ACC112 (cell line): ENCODE measurements around the gene GRIP1.

Experiments used
- H2AFZ ChIP-seq: fragments of 200-600 bp; sonication (generic); one replicate; pipeline ENCODE4 v1.6.0; 2017; ENCODE audit warnings: antibody characterized with exemption, low read length; ENCODE audit not compliant: unreplicated experiment
- H3K27ac ChIP-seq: fragments of 200-600 bp; sonication (generic); 2 replicates; pipeline ENCODE4 v1.5.1; 2014; ENCODE audit warnings: low read depth, mild to moderate bottlenecking, antibody characterized with exemption, low read length, moderate library complexity
- H3K27me3 ChIP-seq: fragments of 200-600 bp; sonication (generic); 2 replicates; pipeline ENCODE4 v1.6.1; 2014; ENCODE audit warnings: mild to moderate bottlenecking, antibody characterized with exemption, low read length, moderate library complexity, mixed read lengths; ENCODE audit not compliant: insufficient read depth
- H3K36me3 ChIP-seq: fragments of 200-600 bp; sonication (generic); 2 replicates; pipeline ENCODE4 v1.6.1; 2016; ENCODE audit warnings: mild to moderate bottlenecking, antibody characterized with exemption, low read length, moderate library complexity, mixed read lengths; ENCODE audit not compliant: insufficient read depth
- H3K4me1 ChIP-seq: fragments of 200-600 bp; sonication (generic); one replicate; pipeline ENCODE4 v1.6.1; 2016; ENCODE audit warnings: low read length, mixed read lengths; ENCODE audit not compliant: insufficient read depth, unreplicated experiment, control insufficient read depth
- H3K4me3 ChIP-seq: fragments of 200-600 bp; sonication (generic); 2 replicates; pipeline ENCODE4 v1.5.1; 2014; ENCODE audit warnings: mild to moderate bottlenecking, low read depth, low read length
- H3K79me2 ChIP-seq: fragments of 200-600 bp; sonication (generic); one replicate; pipeline ENCODE4 v1.6.0; 2016; ENCODE audit warnings: low read length; ENCODE audit not compliant: control insufficient read depth, unreplicated experiment, insufficient read depth

The GRIP1 gene

GRCh38 chr12:66335746-66336145 is 343.1 kb downstream of the GRIP1 start:
- no peaks in the 10 kb centered on the region for H3K79me2 ChIP-seq
- no peaks in the 10 kb centered on the region for H3K36me3 ChIP-seq
- H3K27ac ChIP-seq: no peak overlapping the region
- no peaks in the 10 kb centered on the region for H3K27me3 ChIP-seq
- no peak overlapping the region for H3K4me3 ChIP-seq
- no peaks in the 10 kb centered on the region for H3K4me1 ChIP-seq
- no peak overlapping the region for H2AFZ ChIP-seq

GRCh38 chr12:66331814-66332213 is 347.1 kb downstream of the GRIP1 start:
- Histone ChIP-seq H3K79me2 (no peaks in the 10 kb centered on the region), H3K36me3 (no peaks in the 10 kb centered on the region), H3K27me3 (no peaks in the 10 kb centered on the region), H3K4me3 (no peak overlapping the region), H3K4me1 (no peaks in the 10 kb centered on the region), H3K27ac (no peak overlapping the region), H2AFZ (no peak overlapping the region)

- no peaks in the 10 kb centered on the region for H3K36me3 ChIP-seq
- H3K27me3 ChIP-seq: no peaks in the 10 kb centered on the region
- H3K4me1 ChIP-seq: no peaks in the 10 kb centered on the region
- no peak overlapping the region for H3K4me3 ChIP-seq
- H3K79me2 ChIP-seq: no peaks in the 10 kb centered on the region
- no peak overlapping the region for H2AFZ ChIP-seq
- no peak overlapping the region for H3K27ac ChIP-seq
Observed at GRCh38 chr12:66331016-66331415, 347.9 kb downstream of the GRIP1 start.

- Histone ChIP-seq H3K36me3 (no peaks in the 10 kb centered on the region), H3K27ac (no peak overlapping the region), H3K4me3 (no peak overlapping the region), H2AFZ (no peak overlapping the region), H3K79me2 (no peaks in the 10 kb centered on the region), H3K4me1 (no peaks in the 10 kb centered on the region), H3K27me3 (no peaks in the 10 kb centered on the region)
Observed at GRCh38 chr12:66329941-66330340, 348.9 kb downstream of the GRIP1 start.

GRCh38 chr12:66323017-66323416 is 355.9 kb downstream of the GRIP1 start:
- Histone ChIP-seq H3K4me1 (peaks cover 9% of the 10 kb centered on the region), H3K27me3 (no peaks in the 10 kb centered on the region), H3K79me2 (no peaks in the 10 kb centered on the region), H2AFZ (no peak overlapping the region), H3K4me3 (no peak overlapping the region), H3K36me3 (no peaks in the 10 kb centered on the region), H3K27ac (no peak overlapping the region)

GRCh38 chr12:66321435-66321834 is 357.4 kb downstream of the GRIP1 start:
- Histone ChIP-seq H3K27ac (no peak overlapping the region), H3K36me3 (no peaks in the 10 kb centered on the region), H3K27me3 (no peaks in the 10 kb centered on the region)

GRCh38 chr12:66320996-66321395 is 357.9 kb downstream of the GRIP1 start:
- Histone ChIP-seq H3K4me1 (peaks cover 9% of the 10 kb centered on the region), H3K27ac (no peak overlapping the region), H3K79me2 (no peaks in the 10 kb centered on the region), H3K4me3 (no peak overlapping the region), H3K27me3 (no peaks in the 10 kb centered on the region), H2AFZ (no peak overlapping the region), H3K36me3 (no peaks in the 10 kb centered on the region)

More at GRCh38 chr12:66321435-66321834, 357.4 kb downstream of the GRIP1 start:
- Histone ChIP-seq H2AFZ (no peak overlapping the region), H3K79me2 (no peaks in the 10 kb centered on the region), H3K4me3 (no peak overlapping the region), H3K4me1 (peaks cover 9% of the 10 kb centered on the region)

- Histone ChIP-seq H3K79me2 (no peaks in the 10 kb centered on the region), H3K27ac (no peak overlapping the region), H3K36me3 (no peaks in the 10 kb centered on the region), H3K4me3 (no peak overlapping the region), H2AFZ (no peak overlapping the region), H3K4me1 (peaks cover 9% of the 10 kb centered on the region), H3K27me3 (no peaks in the 10 kb centered on the region)
Observed at GRCh38 chr12:66319266-66319954, 359.5 kb downstream of the GRIP1 start.

- H3K27me3 ChIP-seq: no peaks in the 10 kb centered on the region
- no peaks in the 10 kb centered on the region for H3K79me2 ChIP-seq
- no peak overlapping the region for H3K27ac ChIP-seq
- H3K36me3 ChIP-seq: no peaks in the 10 kb centered on the region
- H2AFZ ChIP-seq: no peak overlapping the region
- no peaks in the 10 kb centered on the region for H3K4me1 ChIP-seq
- no peak overlapping the region for H3K4me3 ChIP-seq
Observed at GRCh38 chr12:66314278-66314677, 364.6 kb downstream of the GRIP1 start.

- Histone ChIP-seq H3K36me3 (no peaks in the 10 kb centered on the region), H3K4me3 (no peak overlapping the region), H3K4me1 (no peaks in the 10 kb centered on the region), H3K27ac (no peak overlapping the region), H3K79me2 (no peaks in the 10 kb centered on the region), H3K27me3 (no peaks in the 10 kb centered on the region), H2AFZ (no peak overlapping the region)
Observed at GRCh38 chr12:66312189-66312588, 366.7 kb downstream of the GRIP1 start.

- H2AFZ ChIP-seq: no peak overlapping the region
- H3K36me3 ChIP-seq: no peaks in the 10 kb centered on the region
- H3K27me3 ChIP-seq: no peaks in the 10 kb centered on the region
Observed at GRCh38 chr12:66309606-66310005, 369.3 kb downstream of the GRIP1 start.

More at GRCh38 chr12:66309606-66310005, 369.3 kb downstream of the GRIP1 start:
- H3K4me3 ChIP-seq: no peak overlapping the region
- H3K4me1 ChIP-seq: no peaks in the 10 kb centered on the region
- no peak overlapping the region for H3K27ac ChIP-seq
- no peaks in the 10 kb centered on the region for H3K79me2 ChIP-seq
